CD4-positive, alpha-beta T cell treated with Interleukin-12 subunit alpha and Interleukin-12 subunit beta, for 1 hour (primary cell): ENCODE results near the gene DHCR7.

Source experiments
- DNase-seq: peaks from one replicate; pipeline ENCODE4 v3.0.0-alpha.2; 2020

Gene DHCR7

GRCh38 chr11:71477641-71478527 is 29.7 kb upstream of the DHCR7 start:
- no peak for DNase-seq

- DNase-seq, result no peak
These were observed 28.9 kb upstream of the DHCR7 start for GRCh38 chr11:71476926-71477640.

DNA sequence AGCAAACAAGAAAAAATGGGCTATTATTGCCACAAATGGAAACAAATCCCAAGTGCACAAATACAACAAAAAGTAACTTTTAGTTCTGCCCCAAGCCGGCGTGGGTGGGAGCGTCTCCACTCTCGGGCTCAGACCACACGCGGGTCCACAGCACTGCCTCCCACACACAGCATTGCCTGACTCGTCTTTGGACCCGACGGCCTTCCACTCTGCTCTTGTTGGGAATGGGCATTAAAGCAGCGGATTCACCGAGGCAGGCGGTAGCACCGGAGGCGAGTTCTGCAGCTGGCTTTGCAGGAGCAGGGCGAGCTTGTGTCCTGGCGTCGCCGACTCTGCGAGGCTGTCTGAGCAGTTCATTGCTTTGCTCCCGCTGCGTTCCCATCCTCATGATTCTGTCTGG is 27.8 kb upstream of the DHCR7 start:
- no peak for DNase-seq

GRCh38 chr11:71474771-71475483 is 26.7 kb upstream of the DHCR7 start:
- DNase-seq, result no peak

DNA sequence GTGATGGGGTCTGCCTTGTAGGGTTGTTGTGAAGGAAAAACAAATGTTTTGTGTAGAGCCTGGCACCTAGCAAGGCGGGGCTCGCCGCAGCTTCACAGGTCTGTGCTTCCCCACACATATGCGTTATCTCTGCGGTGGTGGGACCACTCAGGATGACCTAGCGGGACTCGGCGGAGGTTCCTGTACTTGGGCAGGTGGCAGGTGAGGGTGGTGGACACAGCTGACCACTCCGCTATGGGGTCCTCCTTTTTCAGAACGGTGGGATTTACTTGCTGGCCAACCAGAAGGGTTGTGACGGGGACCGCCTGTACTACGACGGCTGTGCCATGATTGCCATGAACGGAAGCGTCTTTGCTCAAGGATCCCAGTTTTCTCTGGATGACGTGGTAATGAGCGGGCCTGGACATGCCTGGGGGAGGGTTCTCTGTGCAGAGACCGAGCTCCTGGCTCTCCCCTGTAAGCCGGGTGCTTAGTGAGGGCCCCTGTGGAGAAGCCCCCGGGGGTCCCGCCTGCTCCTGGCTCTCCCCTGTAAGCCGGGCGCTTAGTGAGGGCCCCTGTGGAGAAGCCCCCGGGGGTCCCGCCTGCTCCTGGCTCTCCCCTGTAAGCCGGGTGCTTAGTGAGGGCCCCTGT is 26.1 kb upstream of the DHCR7 start:
- no peak for DNase-seq

DNA sequence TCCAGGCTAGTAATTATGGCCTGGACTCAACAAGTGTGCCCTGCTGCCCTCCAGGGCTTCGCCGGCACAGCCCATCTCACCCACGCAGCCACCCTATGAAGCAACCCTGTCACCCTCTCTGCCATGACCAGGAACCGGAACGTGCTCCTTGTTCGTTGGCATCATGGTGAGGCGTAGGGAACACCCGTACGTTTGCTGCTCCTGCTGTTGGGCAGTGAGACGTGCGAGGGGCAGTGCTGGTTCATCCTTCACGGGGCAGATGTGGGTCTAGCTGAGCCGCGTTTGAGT is 25.5 kb upstream of the DHCR7 start:
- no peak for DNase-seq

DNA sequence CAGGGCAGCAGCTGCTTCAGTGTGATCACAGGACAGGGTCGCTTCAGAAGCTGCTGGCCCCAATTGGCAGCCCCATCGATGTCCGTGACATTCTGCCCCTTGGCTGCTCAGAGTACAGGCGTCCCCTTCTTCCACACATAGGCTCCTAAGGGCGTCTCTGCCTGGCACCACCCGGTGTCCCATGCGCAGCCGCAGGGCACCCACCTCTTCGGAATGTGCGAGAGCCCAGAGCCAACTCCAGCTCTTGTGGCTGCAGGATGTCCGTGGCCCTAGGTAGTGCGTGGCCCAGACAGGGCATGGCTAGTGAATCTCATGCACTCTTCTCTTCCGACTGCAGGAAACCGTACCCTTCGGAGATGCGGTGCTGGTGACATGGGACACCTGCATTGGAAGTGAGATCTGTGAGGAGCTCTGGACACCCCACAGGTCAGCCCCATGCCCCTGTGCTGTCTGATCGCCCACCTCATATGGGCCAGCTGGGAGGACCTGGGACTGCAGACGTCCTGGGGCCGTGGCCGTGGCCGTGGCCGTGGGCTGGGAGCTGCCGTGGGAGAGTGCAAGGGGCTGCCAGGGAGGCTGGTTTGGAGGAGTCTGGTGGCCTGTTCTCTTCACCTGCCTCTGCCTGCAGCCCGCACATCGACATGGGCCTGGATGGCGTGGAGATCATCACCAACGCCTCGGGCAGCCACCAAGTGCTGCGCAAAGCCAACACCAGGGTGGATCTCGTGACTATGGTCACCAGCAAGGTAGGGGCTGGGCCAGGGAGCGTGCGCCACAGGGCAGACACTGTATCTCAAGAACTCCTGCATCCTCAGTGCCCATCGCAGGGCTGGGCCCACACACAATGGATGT is 25.0 kb upstream of the DHCR7 start:
- no peak for DNase-seq

GRCh38 chr11:71472357-71472885 is 24.2 kb upstream of the DHCR7 start:
- no peak for DNase-seq

- no peak for DNase-seq
These were observed 22.8 kb upstream of the DHCR7 start for GRCh38 chr11:71470946-71471345.

- DNase-seq, result no peak
These were observed 19.0 kb upstream of the DHCR7 start for GRCh38 chr11:71467164-71467563.

GRCh38 chr11:71466358-71466757 is 18.2 kb upstream of the DHCR7 start:
- DNase-seq, result no peak

- DNase-seq, result no peak
These were observed 16.9 kb upstream of the DHCR7 start for GRCh38 chr11:71465054-71465453.

DNA sequence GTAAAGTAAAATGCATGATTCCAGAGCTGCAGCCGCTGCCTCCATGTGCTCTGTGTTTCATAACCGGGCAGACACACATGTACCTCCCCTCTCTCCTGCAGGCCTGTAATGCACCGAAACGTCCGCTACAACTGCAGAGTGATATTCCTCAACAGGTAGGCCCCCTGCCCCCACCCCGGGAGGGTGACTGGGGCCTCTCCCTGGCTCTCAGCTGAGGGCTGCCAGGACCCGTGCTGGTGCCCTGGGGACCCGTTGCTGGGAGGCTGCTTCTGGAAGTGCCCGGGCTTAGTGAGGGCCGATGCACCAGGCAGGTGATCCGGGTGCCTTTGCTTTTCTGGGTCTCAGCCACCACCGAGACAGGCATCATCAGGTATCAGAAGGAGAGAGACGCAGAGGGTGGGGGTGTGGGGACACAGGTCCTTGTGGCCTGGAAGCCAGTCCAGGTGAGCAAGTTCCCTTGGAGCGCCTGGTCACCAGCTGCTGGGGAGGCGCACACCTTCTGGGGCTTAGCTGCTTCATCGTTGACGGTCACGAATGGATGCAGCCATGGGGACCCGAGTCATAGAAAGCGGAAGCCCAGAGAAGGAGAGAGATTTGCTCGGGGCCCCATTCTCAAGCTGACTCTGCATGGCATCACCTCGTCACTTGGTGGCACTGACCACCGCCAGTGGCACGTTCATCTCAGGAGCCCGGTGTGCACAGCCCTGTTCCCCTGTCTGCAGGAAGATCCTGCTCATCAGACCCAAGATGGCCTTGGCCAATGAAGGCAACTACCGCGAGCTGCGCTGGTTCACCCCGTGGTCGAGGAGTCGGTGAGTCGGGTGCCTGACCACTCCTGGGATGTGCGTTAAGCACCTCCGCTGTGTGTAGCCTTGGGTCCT is 15.4 kb upstream of the DHCR7 start:
- no peak for DNase-seq

GRCh38 chr11:71462726-71463125 is 14.5 kb upstream of the DHCR7 start:
- no peak for DNase-seq

GRCh38 chr11:71461696-71462095 is 13.5 kb upstream of the DHCR7 start:
- DNase-seq, result no peak

DNA sequence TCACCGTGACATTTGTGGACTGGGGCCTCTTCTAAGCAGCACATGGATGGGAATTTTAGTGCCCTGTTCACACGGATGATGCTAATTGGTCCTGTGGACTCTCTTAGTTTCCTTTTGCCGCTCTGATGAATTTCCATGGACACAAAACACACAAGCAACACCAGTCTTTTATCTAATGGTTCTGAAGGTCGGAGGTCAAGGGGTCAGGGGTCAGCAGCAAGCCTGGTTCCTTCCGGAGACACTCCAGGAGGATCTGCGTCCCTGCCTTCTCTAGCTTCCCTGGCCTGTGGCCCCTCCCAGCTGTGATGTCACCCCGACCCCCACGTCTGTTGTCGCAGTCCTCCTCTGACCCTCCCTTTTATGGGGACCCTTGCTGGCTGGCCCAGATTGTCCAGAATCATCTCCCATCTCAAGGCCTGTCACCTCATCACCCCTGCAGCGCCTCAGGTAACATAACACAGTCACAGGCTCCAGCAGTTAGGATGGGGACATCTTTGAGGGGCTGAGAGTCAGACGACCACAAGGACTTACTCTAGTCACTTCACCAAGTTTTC is 11.7 kb upstream of the DHCR7 start:
- DNase-seq, result no peak

- DNase-seq, result no peak
These were observed 11.0 kb upstream of the DHCR7 start for GRCh38 chr11:71459076-71459766.

- no peak for DNase-seq
These were observed 10.2 kb upstream of the DHCR7 start for GRCh38 chr11:71458146-71459070.

GRCh38 chr11:71456831-71457230 is 8.6 kb upstream of the DHCR7 start:
- DNase-seq, result no peak
